Stimulated activated CD4-positive, alpha-beta T cell treated with anti-CD3 and anti-CD28 coated beads, Interleukin-12 subunit alpha, Interleukin-12 subunit beta, amount 100 ng/mL, for 48 hours (primary cell): ENCODE measurements around the gene KAT5.
"Not testable (repeated sequence)": the region's sequence is repeated elsewhere in the genome, so short reads cannot be mapped to it uniquely, and the experiment has no call there.

Source experiments
- DNase-seq, 3 donors: peaks; one replicate each; pipeline ENCODE4 v3.0.0-alpha.2; 2020; ENCODE audit warnings: low read depth in 2 of 3, low spot score in 1 of 3

Gene KAT5

GRCh38 chr11:65711785-65712632, at the start of gene KAT5:
Gene KAT5 (plus strand): TSS chr11:65712252. CDS start chr11:65712268, 16 bp downstream.
- peak; percentile 97 to 99 (median 98) for DNase-seq

- DNase-seq, result peak; percentile 75 to 88 (median 85)
These were observed 49.0 kb upstream of the KAT5 start, which contains the start of gene RELA for GRCh38 chr11:65662799-65663638. Gene RELA (minus strand): TSS chr11:65662916. CDS start chr11:65662832, 84 bp downstream.

GRCh38 chr11:65663639-65664200, 48.3 kb upstream of the KAT5 start:
- no peak for DNase-seq

- no peak for DNase-seq
These were observed 39.7 kb upstream of the KAT5 start for GRCh38 chr11:65672180-65672860.

GRCh38 chr11:65672982-65673381, 39.1 kb upstream of the KAT5 start:
- DNase-seq, result no peak

GRCh38 chr11:65680192-65680743, 31.8 kb upstream of the KAT5 start:
- no peak for DNase-seq

- DNase-seq, result not testable (repeated sequence)
These were observed 28.6 kb upstream of the KAT5 start for GRCh38 chr11:65683480-65683879.

GRCh38 chr11:65685981-65686380, 26.1 kb upstream of the KAT5 start:
- no peak for DNase-seq

- not testable (repeated sequence) for DNase-seq
These were observed 20.2 kb upstream of the KAT5 start for GRCh38 chr11:65691847-65692246.

GRCh38 chr11:65692367-65692766, 19.7 kb upstream of the KAT5 start:
- no peak for DNase-seq

- no peak for DNase-seq
These were observed 16.4 kb upstream of the KAT5 start for GRCh38 chr11:65695459-65696241.

- DNase-seq, result no peak
These were observed 15.1 kb upstream of the KAT5 start for GRCh38 chr11:65696802-65697552.

- DNase-seq, result no peak
These were observed 13.8 kb upstream of the KAT5 start for GRCh38 chr11:65698205-65698604.

GRCh38 chr11:65699306-65699705, 12.7 kb upstream of the KAT5 start:
- no peak for DNase-seq

- DNase-seq, result no peak
These were observed 11.7 kb upstream of the KAT5 start for GRCh38 chr11:65700399-65700798.

- no peak for DNase-seq
These were observed 10.4 kb upstream of the KAT5 start for GRCh38 chr11:65701686-65702085.

GRCh38 chr11:65703846-65704245, 8.2 kb upstream of the KAT5 start:
- DNase-seq, result no peak

GRCh38 chr11:65706303-65706763, 5.7 kb upstream of the KAT5 start:
- DNase-seq, result peak; percentile 68 to 78 (median 75)

GRCh38 chr11:65707002-65707401, 5.0 kb upstream of the KAT5 start:
- not testable (repeated sequence) for DNase-seq
